ENCODE data around the gene ATXN7L1.

The ATXN7L1 gene

GRCh38 chr7:105799006-105799405, 77.4 kb downstream of the ATXN7L1 start:
- TF ChIP-seq CTCF (IDR thresholded peaks at IDR 0.05), result no peak
- H3K9me3 ChIP-seq, result no peaks in the 10 kb centered on the region
- H3K27ac ChIP-seq, result no peak overlapping the region
- no peaks in the 10 kb centered on the region for H3K4me1 ChIP-seq (ENCODE audit: control insufficient read depth in 1 of 2, insufficient read depth in 1 of 2, low read depth in 1 of 2, low read length in 1 of 2)
- H3K36me3 ChIP-seq, result no peaks in the 10 kb centered on the region
- no peaks in the 10 kb centered on the region for H3K27me3 ChIP-seq
- H3K4me3 ChIP-seq (ENCODE audit: low read depth in 1 of 2, low read length in 1 of 2), result no peak overlapping the region

GRCh38 chr7:105797652-105798051, 78.7 kb downstream of the ATXN7L1 start:
- Histone ChIP-seq H3K4me3 (ENCODE audit: low read depth in 1 of 2, low read length in 1 of 2) (no peak overlapping the region), H3K36me3 (no peaks in the 10 kb centered on the region), H3K4me1 (ENCODE audit: control insufficient read depth in 1 of 2, insufficient read depth in 1 of 2, low read depth in 1 of 2, low read length in 1 of 2) (no peaks in the 10 kb centered on the region), H3K27me3 (no peaks in the 10 kb centered on the region), H3K9me3 (no peaks in the 10 kb centered on the region), H3K27ac (no peak overlapping the region)
- TF ChIP-seq CTCF (IDR thresholded peaks at IDR 0.05), result no peak

- Histone ChIP-seq H3K27ac (no peak overlapping the region), H3K36me3 (no peaks in the 10 kb centered on the region), H3K9me3 (no peaks in the 10 kb centered on the region), H3K4me3 (ENCODE audit: low read depth in 1 of 2, low read length in 1 of 2) (no peak overlapping the region), H3K4me1 (ENCODE audit: control insufficient read depth in 1 of 2, insufficient read depth in 1 of 2, low read depth in 1 of 2, low read length in 1 of 2) (no peaks in the 10 kb centered on the region), H3K27me3 (no peaks in the 10 kb centered on the region)
- no peak for TF ChIP-seq CTCF (IDR thresholded peaks at IDR 0.05)
Observed at GRCh38 chr7:105796365-105796764, 80.0 kb downstream of the ATXN7L1 start.

GRCh38 chr7:105794741-105795729, 81.4 kb downstream of the ATXN7L1 start:
- Histone ChIP-seq H3K4me1 (ENCODE audit: control insufficient read depth in 1 of 2, insufficient read depth in 1 of 2, low read depth in 1 of 2, low read length in 1 of 2) (no peaks in the 10 kb centered on the region), H3K9me3 (no peaks in the 10 kb centered on the region), H3K36me3 (no peaks in the 10 kb centered on the region), H3K27me3 (no peaks in the 10 kb centered on the region), H3K27ac (no peak overlapping the region), H3K4me3 (ENCODE audit: low read depth in 1 of 2, low read length in 1 of 2) (no peak overlapping the region)
- TF ChIP-seq CTCF (IDR thresholded peaks at IDR 0.05), result no peak

- no peak overlapping the region for H3K27ac ChIP-seq
- no peaks in the 10 kb centered on the region for H3K4me1 ChIP-seq (ENCODE audit: control insufficient read depth in 1 of 2, insufficient read depth in 1 of 2, low read depth in 1 of 2, low read length in 1 of 2)
- TF ChIP-seq CTCF (IDR thresholded peaks at IDR 0.05), result no peak
- H3K27me3 ChIP-seq, result no peaks in the 10 kb centered on the region
- H3K9me3 ChIP-seq, result no peaks in the 10 kb centered on the region
- H3K4me3 ChIP-seq (ENCODE audit: low read depth in 1 of 2, low read length in 1 of 2), result no peak overlapping the region
- peaks cover 4% of the 10 kb centered on the region for H3K36me3 ChIP-seq
Observed at GRCh38 chr7:105792488-105793370, 83.7 kb downstream of the ATXN7L1 start.
